Kidney (tissue), 14 donors: ENCODE measurements around the gene TACC3. TPM values are rescaled to one million over a fixed set of nuclear protein-coding genes. Genes with fewer than 3 reads are reported as not detected.
A peak's percentile ranks its signal among the peaks of the same experiment; 100 is the strongest.

ENCODE experiments used
- DNase-seq, 5 donors: peaks; one replicate each; pipeline ENCODE4 v3.0.0-alpha.2; 2013 to 2020
- FAIRE-seq: peaks from 2 replicates; lab custom pipeline; 2012; peaks lifted over from hg19 to GRCh38; lab: Jason Lieb, UNC
- H3K27ac ChIP-seq, 2 donors: one replicate each; pipeline ENCODE4 v1.7.0; 2013; ENCODE audit warnings: low read depth in 2 of 2, low read length in 2 of 2, inconsistent platforms in 1 of 2
- H3K27me3 ChIP-seq: one replicate; pipeline ENCODE4 v1.7.1; 2013; ENCODE audit warnings: low read length, inconsistent platforms; ENCODE audit not compliant: control insufficient read depth, insufficient read depth
- H3K36me3 ChIP-seq, 3 donors: one replicate each; pipeline versions ENCODE4 v1.7.0 to v1.7.1; 2013; ENCODE audit warnings: low read length in 3 of 3, control low read depth in 1 of 3, inconsistent platforms in 1 of 3; ENCODE audit not compliant: insufficient read depth in 3 of 3, control insufficient read depth in 2 of 3
- H3K4me1 ChIP-seq, 3 donors: one replicate each; pipeline versions ENCODE4 v1.7.0 to v1.7.1; 2013; ENCODE audit warnings: low read length in 3 of 3, inconsistent platforms in 1 of 3, low read depth in 1 of 3; ENCODE audit not compliant: control insufficient read depth in 2 of 3, insufficient read depth in 2 of 3
- H3K4me3 ChIP-seq, 3 donors: one replicate each; pipeline versions ENCODE4 v1.7.0 to v1.8.1; 2013; ENCODE audit warnings: low read length in 3 of 3, control low read depth in 1 of 3, inconsistent platforms in 1 of 3
- H3K9ac ChIP-seq, 3 donors: one replicate each; pipeline versions ENCODE4 v1.7.0 to v1.7.1; 2013; ENCODE audit warnings: low read length in 3 of 3, control low read depth in 1 of 3, inconsistent platforms in 1 of 3
- H3K9me3 ChIP-seq, 3 donors: one replicate each; pipeline versions ENCODE4 v1.7.0 to v1.7.1; 2013; ENCODE audit warnings: low read length in 3 of 3, control low read depth in 1 of 3, inconsistent platforms in 1 of 3; ENCODE audit not compliant: control insufficient read depth in 2 of 3, insufficient read depth in 1 of 3
- CTCF ChIP-seq: IDR thresholded peaks from 3 replicates; pipeline ENCODE4 v1.5.1; 2012; ENCODE audit warnings: mild to moderate bottlenecking, moderate library complexity, borderline replicate concordance; ENCODE audit not compliant: insufficient read depth; ENCODE audit errors: extremely low read depth
- intact Hi-C: fragments of 100-400 bp; cut with DNase I; formaldehyde crosslinking; loops from one replicate; pipeline ENCODE4 v1.11.1; 2022
- polyA plus RNA-seq: library from polyadenylated mRNA; stranded (reverse); fragments of 350-450 nt; fragmentation: Illumina TruSeq; extraction: RNeasy Lipid Tissue Mini Kit (QIAGEN cat#74804); gene quantifications from one replicate; pipeline ENCODE4 v1.2.3, GENCODE V29; 2014; ENCODE audit warnings: low read depth, low replicate concordance; ENCODE audit not compliant: insufficient read depth
- total RNA-seq: library from RNA; stranded (reverse); fragmentation: NEBNext Ultra II Directional; extraction: Animal tissue kit (Norgen Biotek cat#: 25700); gene quantifications from one replicate; pipeline ENCODE4 v1.2.1, GENCODE V29; 2021
- donor health status: control.
- donor health status: control.
- donor health status: control.
- donor health status: control.
- donor health status: control.
- donor health status: DM: yes; HTN: yes; CAD: no.
- donor health status: Normal renal cell carcinoma (clear cell type).

TACC3 gene
- total and polyA plus RNA-seq, 2 donors from 2014 or later: 4.9 to 12.2 TPM

- Histone ChIP-seq H3K4me3 (no peak overlapping the region), H3K27ac (no peak overlapping the region), H3K9ac (no peak overlapping the region), H3K36me3 (no peaks in the 10 kb centered on the region), H3K4me1 (peaks cover 0 to 4% (median 0%) of the 10 kb centered on the region in 3 donors), H3K27me3 (no peaks in the 10 kb centered on the region), H3K9me3 (no peaks in the 10 kb centered on the region)
- FAIRE-seq (no peak), DNase-seq (peak in 4 of 5 donors; percentile 61 to 83 (median 73))
- TF ChIP-seq CTCF: no peak
- intact Hi-C loops: no loop called here
Measured at GRCh38 chr4:1752284-1753041, 31.1 kb downstream of the TACC3 start.

- H3K27me3 ChIP-seq: no peaks in the 10 kb centered on the region
- no peak overlapping the region for H3K9ac ChIP-seq
- no peak overlapping the region for H3K4me3 ChIP-seq
- no peaks in the 10 kb centered on the region for H3K36me3 ChIP-seq
- no peaks in the 10 kb centered on the region for H3K9me3 ChIP-seq
- no peak for TF ChIP-seq CTCF
- DNase-seq (peak in 1 of 5 donors; percentile 61), FAIRE-seq (no peak)
- no peak overlapping the region for H3K27ac ChIP-seq
- H3K4me1 ChIP-seq: peaks cover 0 to 4% (median 0%) of the 10 kb centered on the region in 3 donors
- intact Hi-C loops: no loop called here
Measured at GRCh38 chr4:1753294-1753696, 32.0 kb downstream of the TACC3 start.

- Histone ChIP-seq H3K27ac (no peak overlapping the region), H3K9ac (no peak overlapping the region), H3K27me3 (no peaks in the 10 kb centered on the region), H3K36me3 (no peaks in the 10 kb centered on the region), H3K9me3 (no peaks in the 10 kb centered on the region), H3K4me3 (no peak overlapping the region), H3K4me1 (peaks cover 0 to 2% (median 0%) of the 10 kb centered on the region in 3 donors)
- TF ChIP-seq CTCF: no peak
- FAIRE-seq (no peak), DNase-seq (peak in 2 of 5 donors; percentile 61 to 74)
- intact Hi-C loops: no loop called here
Measured at GRCh38 chr4:1753697-1754311, 32.5 kb downstream of the TACC3 start.
